RWPE2 (cell line): ENCODE measurements around the gene LONP1.

ENCODE experiments used
- ATAC-seq: fragments of 200-7000 bp; cut with Tn5 transposase; 3 replicates; pipeline ENCODE4 v1.9.1; 2021; ENCODE audit warnings: low read depth
- DNase-seq: peaks from one replicate; pipeline ENCODE4 v3.0.0-alpha.2; 2020; ENCODE audit warnings: low spot score
- H3K27ac ChIP-seq: fragments of 450-650 bp; 2 replicates; pipeline ENCODE4 v1.5.1; 2017; ENCODE audit warnings: mild to moderate bottlenecking; ENCODE audit not compliant: poor library complexity, severe bottlenecking
- H3K27me3 ChIP-seq: fragments of 250-450 bp; sonication (Bioruptor Pico); 2 replicates; pipeline ENCODE4 v1.5.1; 2021; ENCODE audit warnings: mild to moderate bottlenecking, moderate library complexity; ENCODE audit not compliant: insufficient read depth, poor library complexity, severe bottlenecking
- H3K36me3 ChIP-seq: fragments of 250-450 bp; sonication (Bioruptor Pico); 2 replicates; pipeline ENCODE4 v1.5.1; 2020; ENCODE audit warnings: low read depth, mild to moderate bottlenecking, moderate library complexity
- H3K4me1 ChIP-seq: fragments of 250-450 bp; sonication (Bioruptor Pico); 2 replicates; pipeline ENCODE4 v1.5.1; 2021; ENCODE audit warnings: mild to moderate bottlenecking, moderate library complexity; ENCODE audit not compliant: insufficient read depth, poor library complexity, severe bottlenecking
- H3K4me3 ChIP-seq: fragments of 250-450 bp; sonication (Bioruptor Pico); 2 replicates; pipeline ENCODE4 v1.5.1; 2021; ENCODE audit warnings: mild to moderate bottlenecking, moderate library complexity; ENCODE audit not compliant: severe bottlenecking
- H3K9me3 ChIP-seq: fragments of 250-450 bp; sonication (Bioruptor Pico); 2 replicates; pipeline ENCODE4 v1.5.1; 2021; ENCODE audit warnings: mild to moderate bottlenecking, moderate library complexity; ENCODE audit not compliant: severe bottlenecking
- CTCF ChIP-seq: fragments of 450-650 bp; IDR thresholded peaks from one replicate; pipeline ENCODE4 v1.5.1; 2017; ENCODE audit warnings: mild to moderate bottlenecking, moderate library complexity; ENCODE audit not compliant: poor library complexity, severe bottlenecking

Gene LONP1

GRCh38 chr19:5713228-5713627 lies 6.7 kb downstream of the LONP1 start:
- DNase-seq (no peak), ATAC-seq (no peak)
- Histone ChIP-seq H3K36me3 (peaks cover 63% of the 10 kb centered on the region), H3K9me3 (no peaks in the 10 kb centered on the region), H3K27me3 (no peaks in the 10 kb centered on the region), H3K4me1 (peaks cover 2% of the 10 kb centered on the region), H3K27ac (no peak overlapping the region), H3K4me3 (no peak overlapping the region)
- no peak for TF ChIP-seq CTCF

GRCh38 chr19:5711713-5712161 lies 8.2 kb downstream of the LONP1 start:
- H3K4me1 ChIP-seq = no peaks in the 10 kb centered on the region
- ATAC-seq = no peak
- no peaks in the 10 kb centered on the region for H3K27me3 ChIP-seq
- no peak for TF ChIP-seq CTCF
- no peak overlapping the region for H3K27ac ChIP-seq
- H3K4me3 ChIP-seq = no peak overlapping the region
- H3K36me3 ChIP-seq = peaks cover 55% of the 10 kb centered on the region
- no peak for DNase-seq
- H3K9me3 ChIP-seq = no peaks in the 10 kb centered on the region

GRCh38 chr19:5711025-5711424 lies 8.9 kb downstream of the LONP1 start:
- H3K27ac ChIP-seq = no peak overlapping the region
- H3K9me3 ChIP-seq = no peaks in the 10 kb centered on the region
- TF ChIP-seq CTCF = no peak
- no peaks in the 10 kb centered on the region for H3K4me1 ChIP-seq
- no peaks in the 10 kb centered on the region for H3K27me3 ChIP-seq
- no peak for DNase-seq
- H3K4me3 ChIP-seq = no peak overlapping the region
- peaks cover 58% of the 10 kb centered on the region for H3K36me3 ChIP-seq
- ATAC-seq = no peak

- no peaks in the 10 kb centered on the region for H3K27me3 ChIP-seq
- no peak for TF ChIP-seq CTCF
- H3K36me3 ChIP-seq = peaks cover 72% of the 10 kb centered on the region
- no peak; the same call in 2 of the 3 replicates for ATAC-seq
- no peak overlapping the region for H3K4me3 ChIP-seq
- no peaks in the 10 kb centered on the region for H3K9me3 ChIP-seq
- H3K4me1 ChIP-seq = no peaks in the 10 kb centered on the region
- no peak for DNase-seq
- no peak overlapping the region for H3K27ac ChIP-seq
These were observed 12.1 kb downstream of the LONP1 start for GRCh38 chr19:5707576-5708575.
